NOMO-1 (cell line): ENCODE data around the gene TLE4.
A peak's percentile ranks its signal among the peaks of the same experiment; 100 is the strongest.

Source experiments
- DNase-seq, 2 experiments: peaks; one replicate each; lab custom pipeline; 2025; ENCODE audit not compliant: unreplicated experiment in 2 of 2; lab: John Stamatoyannopoulos, UW

TLE4 gene

DNA sequence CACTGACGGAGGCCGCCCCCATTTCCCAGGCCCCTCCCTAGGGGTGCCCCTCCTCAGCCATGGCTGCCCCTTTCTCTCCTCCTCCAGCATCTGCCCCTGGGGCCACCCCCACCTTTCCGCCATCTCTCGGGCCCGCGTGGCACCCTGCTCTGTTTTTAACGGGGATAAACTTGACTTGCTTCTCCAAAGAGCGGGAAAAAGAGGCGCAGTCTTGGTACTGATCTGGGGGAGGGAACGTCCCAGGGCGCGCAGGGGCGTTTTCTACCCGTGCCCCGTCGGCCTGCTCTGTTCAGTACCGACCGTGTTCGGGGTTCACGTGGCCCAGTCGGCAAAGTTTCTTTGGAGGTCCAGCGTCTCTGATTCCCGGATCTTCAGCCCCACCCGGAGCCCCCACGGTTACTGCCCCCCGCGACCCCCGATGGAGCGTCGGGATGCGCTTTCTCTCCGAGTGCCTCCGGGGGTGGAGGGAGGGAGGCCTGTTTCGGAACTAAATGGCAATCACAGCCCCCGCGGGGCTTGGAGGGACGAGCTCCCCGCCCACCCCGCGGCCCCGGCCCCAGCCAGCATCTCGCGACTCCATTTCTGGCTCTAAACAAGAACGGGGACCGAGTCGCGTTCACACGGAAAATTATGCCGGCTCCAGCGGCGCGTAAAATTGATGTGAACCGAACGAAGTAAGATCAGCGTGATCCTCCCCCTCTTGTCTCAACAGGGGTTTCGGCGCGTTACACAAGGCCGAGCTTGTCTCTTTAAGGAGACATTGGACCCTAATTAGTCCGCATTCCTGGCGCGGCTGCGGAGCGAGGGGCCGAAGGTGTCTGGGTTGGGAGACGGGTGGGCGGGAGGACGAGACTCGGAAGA is 1.1 kb upstream of the TLE4 start:
- no peak for DNase-seq

DNA sequence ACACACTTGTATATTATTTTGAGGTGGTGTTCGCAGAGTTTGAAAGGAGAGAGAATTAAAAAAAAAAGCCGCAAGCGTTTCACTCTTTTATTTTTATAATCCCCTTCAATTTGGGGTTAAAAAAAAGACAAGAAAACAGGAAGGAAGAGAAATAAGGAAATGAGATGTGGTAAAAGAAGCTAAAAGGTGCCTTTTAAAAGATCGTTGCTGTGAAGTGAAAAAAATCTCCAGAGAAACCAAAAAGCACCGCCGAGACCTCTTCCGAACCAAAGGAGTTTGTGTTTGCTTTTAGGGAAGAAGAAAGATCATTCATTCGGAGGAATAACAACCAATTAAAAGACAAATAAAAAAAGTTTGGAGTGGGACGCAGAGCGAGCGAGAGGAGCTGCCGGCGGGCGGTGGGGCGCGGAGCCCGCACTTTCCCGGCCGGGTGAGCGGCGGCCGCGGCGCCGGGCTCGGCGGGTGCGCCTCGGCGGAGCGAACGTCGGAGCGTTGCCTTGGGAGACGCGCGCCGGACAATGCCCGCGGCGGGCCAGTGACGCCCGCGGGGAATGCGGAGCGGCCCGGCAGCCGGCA is 355 bp downstream of the TLE4 start:
- peak in 1 of 2 experiments; percentile 74 for DNase-seq

DNA sequence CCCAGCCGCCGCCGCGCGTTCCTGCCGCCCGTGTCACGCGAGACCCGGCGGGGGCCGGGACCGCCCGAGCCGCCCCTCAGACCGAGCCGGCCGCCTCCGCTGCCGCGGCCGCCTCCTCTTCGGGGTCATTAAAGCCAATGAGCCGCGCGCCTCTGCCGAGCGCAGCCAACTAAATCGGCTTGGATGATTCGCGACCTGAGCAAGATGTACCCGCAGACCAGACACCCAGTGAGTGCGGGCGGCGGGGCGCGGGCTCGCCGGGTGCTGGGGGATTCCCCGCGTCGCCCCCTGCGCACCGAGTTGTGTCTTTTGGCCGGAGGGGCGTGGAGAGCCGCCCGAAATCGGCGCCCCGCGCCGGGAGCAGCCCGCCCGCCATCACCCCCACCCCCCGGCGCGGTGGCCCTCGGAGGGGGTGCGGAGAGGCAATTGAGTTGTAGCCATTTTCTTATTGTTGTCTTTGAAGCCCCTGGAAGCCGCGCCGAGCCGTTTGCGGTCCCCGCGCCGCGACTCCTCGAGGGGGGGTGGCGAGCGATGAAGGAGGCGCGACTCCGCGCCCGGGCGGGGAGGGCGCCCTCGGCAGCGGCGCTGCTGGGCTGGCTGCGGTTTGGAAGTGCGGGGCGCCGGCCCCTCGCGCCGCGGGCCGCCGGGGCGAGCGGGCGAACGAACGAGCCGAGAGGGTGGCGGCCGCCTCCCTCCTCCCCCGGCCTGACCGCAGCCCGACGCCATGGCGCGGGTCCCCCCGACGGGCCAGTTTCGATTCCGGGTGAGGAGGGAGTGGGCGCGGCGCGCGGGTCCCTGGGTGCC is 1.0 kb downstream of the TLE4 start:
- DNase-seq: no peak

DNA sequence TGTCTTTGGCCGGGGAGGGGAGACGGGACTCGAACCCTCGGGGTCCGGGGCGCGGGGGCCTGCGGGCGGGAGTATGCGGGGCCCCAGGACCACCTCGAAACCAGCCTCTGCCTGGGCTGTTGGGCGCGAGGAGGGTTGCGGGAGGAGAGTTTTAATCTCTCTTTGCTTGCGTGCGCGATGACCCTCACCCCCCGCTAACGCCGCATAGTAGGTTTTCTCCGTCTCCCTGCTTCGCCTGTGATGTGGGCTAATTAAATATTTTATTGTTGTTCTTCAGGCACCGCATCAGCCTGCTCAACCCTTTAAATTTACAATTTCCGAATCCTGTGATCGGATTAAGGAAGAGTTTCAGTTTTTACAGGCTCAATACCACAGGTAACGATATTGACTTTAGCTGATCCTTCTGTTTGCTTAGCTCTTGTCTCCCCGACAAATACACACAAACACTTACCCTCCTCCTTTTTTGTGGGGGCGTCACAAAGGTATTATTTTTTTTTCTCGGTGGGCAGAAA is 1.7 kb downstream of the TLE4 start:
- DNase-seq: no peak

DNA sequence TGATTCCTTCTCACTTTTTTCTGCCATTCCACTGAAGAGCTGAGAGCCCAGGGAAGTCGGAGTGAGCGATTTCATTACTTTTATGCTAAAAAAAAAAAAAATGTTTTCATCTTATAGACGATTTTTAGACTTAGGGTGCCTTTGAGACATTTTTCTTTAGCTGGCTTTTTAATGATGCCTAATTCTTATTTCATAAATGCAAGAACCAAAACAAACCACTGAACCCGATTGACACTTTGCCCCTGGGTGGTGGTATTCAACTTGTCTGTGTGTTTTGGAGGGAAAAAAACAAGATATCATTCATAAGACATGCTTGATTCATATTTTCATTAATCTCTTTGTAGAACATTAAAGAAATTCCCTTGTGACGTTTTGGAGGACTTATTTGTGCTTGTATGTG is 2.4 kb downstream of the TLE4 start:
- no peak for DNase-seq

DNA sequence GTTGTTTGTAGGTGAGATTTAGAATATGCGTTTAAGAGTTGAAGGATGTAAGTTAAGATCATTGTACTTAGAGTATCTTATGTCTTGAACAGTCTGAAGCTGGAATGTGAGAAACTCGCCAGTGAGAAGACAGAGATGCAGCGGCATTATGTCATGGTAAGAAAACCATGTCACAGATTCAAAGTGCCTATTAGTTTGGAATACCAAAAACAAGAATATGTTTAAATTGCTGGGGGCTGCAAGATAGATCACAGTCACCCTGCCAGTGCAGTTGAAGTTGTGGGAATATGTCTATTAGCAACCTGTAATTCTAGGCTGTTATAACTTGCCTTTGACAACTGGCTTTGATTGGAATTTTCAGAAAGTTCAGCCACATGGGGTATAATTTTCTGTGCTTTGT is 3.0 kb downstream of the TLE4 start:
- DNase-seq: no peak

DNA sequence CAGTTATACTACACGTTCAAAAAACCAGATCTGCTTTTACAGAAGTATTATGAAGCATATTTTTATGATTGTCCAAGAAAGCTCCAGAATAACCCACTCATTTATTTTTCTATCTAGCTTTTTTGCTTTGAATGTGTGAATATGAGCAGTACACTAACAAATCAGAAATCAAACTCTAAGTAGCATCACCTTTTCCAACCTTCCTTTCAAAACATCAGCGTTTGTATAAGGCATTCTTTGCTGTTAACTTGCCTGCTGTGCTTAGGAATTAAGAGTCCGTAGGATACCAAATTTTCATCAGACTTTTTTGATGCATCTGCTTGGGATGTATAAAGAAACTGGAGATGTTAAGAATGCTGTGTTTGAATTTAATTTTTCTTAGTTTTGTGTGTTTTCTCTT is 3.8 kb downstream of the TLE4 start:
- no peak for DNase-seq

DNA sequence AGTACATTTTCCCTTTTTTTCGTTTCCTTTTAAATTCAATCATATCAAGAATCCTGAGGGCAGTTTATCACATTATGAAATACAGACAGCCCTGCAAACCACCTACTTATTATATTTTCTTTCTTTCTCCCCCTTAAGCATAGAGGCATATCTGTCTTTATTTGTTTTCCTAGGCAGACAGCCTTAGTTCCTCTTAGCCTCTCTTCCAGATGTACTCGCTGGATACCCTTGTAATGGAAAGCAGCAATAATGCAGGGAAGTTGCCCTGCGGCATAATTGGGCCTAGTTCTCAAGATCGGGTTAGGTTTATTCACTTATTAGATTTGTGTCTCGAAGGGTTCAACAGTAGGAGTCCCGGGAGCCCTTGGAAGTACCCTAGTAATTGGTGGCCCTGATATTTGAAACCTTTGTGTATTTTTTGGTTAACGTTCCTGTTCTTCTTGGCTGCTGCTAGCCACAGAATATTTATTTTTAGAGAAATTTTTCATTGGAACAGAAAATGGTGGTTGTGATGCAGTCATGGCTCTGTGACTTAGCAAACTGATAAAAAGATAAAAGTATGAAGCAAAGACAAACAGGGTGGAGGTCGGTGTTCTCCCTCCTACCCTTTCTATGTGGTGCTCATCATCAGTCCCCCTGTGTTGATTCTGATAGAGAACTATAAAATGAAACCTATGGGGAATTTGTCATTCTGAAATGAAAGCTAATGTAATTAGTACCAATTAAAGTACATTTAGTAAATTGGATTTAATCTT is 6.4 kb downstream of the TLE4 start:
- no peak for DNase-seq

DNA sequence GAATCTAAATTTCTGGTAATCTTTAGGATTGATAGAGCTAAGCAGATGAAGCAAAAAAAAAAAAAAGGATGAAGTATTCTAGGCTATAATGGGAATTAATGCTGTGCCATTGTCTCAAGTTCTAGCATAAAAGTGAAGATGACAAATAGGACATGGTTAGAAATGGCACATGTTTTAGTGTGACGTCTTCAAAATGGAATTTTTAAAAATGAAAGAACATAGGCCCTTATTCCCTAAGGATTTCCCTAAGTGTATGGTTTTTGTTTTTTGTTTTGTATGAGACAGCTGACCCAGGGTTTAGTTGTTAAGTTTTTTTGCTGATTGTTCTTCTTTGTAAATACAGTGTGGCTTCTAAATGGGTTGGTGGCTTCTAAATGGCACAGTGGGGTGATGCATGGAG is 7.1 kb downstream of the TLE4 start:
- DNase-seq: no peak

DNA sequence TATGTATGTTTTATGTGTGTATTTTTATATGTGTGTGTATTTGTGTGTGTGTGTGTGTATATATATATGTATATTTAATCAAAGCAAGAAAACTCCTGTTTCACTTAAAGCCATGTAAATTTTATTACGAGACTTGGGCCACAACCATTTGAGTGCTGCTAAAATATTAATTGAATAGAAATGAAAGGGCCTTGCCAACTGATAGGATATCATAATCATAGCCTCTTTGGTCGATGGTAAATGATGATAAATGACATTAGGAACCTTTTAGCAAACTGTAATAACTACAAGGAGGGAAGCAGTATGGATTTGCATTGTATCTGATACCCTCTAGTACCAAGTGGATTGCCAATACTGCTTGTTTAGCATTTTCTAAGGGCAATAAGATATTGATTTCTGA is 7.9 kb downstream of the TLE4 start:
- DNase-seq: no peak

DNA sequence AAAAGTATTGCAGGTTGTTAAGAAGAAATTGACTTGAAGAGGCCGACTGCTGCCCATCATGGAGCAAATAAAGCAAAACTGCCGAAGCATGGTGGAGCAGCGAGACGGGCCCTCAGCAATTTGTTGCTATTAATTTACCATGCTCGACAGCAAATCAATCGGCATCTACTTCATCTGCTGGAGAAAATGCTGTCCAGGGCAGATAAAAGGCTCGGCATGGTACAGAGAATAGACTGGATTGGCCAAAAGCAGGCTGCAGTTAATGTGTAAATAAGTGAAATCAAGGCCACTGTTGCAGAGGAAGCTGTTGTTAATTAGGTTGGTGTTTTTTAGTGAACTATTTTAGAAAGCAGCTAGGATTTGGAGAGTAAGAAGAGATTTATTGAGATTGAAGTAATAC is 8.3 kb downstream of the TLE4 start:
- DNase-seq: no peak

DNA sequence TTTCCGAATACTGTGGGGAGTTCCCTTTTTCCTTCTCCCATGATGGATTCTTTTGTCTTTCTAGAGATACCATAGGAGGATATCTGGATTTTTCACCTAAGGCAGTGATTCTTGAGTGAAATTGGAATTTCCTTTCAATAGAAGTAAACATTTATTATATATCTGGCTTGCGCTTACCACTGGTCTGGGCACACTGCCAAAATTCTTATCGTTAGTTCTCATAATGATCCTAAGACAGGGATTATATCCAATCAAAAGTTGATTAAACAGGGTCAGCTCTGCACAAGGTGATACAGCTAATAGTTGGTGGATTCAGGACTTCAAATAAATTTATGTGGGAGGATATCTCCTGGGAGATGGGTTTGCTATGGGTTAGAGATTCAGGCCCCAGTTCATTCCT is 9.6 kb downstream of the TLE4 start:
- DNase-seq: no peak

DNA sequence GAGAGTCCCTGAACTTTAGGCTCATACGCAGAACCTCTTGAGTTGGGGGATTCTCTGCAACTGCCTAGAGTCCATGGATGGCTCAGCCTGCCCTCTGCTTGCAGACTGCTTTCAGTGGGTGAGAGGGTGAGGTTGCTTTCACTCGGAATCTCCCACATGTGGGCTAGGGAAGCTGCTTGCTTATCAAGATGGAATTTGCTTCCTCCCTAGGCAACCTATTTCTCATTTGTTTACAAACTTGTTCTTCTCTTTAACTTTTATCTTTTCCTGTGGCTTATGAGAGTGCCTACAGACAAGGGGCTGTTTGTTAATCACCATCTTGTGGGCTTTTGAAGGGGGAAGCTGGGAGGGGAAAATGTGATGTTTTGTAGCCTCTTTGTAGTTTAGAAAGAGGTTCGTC is 10.0 kb downstream of the TLE4 start:
- DNase-seq: no peak

DNA sequence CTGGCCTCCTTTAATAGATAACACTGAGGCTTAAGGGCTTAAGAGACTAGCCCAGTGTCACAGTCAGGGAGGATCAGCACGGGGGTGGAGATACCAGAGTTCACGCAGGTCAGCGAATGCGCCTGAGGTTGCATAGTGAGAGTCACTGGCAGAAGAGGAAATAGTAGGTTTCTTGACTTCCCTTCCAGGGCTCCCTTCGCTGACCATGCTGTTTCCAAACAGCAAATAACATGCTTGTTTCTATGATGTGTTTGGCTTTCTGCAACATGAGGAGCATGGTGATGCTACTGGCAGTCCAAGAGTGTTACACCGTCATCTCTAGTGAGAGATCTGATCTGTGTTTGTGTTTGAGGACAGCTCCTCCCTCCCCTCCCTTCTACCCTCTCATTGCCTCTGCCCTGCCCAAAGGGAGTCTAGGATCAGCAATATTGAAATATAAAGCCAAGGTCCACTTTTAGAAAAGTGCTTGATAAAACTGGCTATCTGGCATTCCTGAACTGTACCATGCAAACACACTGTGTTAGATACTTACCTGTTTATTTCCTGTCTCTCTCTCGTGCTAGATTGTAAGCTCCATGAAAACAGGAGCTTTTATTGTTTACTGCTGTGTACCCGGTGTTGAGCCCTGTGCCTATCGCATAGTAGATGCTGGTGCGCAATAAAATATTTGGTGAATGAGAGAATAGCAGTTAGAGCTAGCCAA is 12.3 kb downstream of the TLE4 start:
- peak; percentile 50 to 75 for DNase-seq

DNA sequence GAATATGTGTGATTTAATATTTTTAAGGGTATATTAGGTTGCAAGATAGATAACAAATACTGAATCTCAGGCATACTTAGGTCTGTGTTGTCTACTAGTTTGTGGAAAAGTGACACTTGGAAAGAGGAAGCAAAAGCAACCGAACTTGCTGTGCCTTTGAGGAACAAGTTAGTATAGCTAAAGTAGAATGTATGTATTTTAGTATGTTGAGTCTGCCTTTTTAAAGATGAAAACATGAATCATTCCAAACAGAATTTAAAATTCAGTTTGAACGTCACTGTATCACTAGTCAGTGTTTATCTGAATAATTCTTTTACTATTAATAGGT is 12.9 kb downstream of the TLE4 start:
- peak in 1 of 2 experiments; percentile 68 for DNase-seq

DNA sequence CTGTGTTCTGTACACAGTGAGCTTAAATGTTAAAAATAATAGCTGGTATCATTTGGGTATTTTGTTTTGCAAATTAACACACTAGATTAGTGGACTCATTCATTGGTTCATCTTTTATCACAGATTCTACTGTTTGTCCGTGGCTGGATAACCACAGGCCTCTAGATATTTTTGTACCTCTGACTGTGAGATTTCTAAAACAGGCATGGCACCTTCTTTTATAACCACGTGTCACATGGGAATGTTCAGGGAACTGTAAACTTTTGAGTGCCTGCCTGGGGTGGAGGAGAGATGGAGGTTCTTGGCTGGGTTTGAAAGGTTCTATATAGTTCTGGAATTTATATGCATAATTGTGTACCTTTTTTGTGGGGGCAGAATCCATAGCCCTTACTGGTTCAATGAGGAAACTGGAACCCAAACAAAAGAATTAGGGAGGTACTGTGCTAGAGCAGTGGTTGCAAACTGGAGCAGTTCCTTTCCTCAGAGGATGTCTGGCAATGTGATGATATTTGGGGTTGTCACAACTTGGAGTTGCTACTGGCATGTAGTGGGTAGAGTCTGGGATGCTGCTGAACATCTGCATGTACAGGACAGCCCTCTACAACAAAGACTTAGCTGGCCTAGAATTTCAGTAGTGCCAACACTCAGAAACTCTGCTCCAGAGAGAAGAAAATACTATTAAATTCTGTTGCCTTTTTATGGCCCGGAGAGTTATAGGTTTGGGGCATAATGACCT is 16.9 kb downstream of the TLE4 start:
- DNase-seq: no peak

DNA sequence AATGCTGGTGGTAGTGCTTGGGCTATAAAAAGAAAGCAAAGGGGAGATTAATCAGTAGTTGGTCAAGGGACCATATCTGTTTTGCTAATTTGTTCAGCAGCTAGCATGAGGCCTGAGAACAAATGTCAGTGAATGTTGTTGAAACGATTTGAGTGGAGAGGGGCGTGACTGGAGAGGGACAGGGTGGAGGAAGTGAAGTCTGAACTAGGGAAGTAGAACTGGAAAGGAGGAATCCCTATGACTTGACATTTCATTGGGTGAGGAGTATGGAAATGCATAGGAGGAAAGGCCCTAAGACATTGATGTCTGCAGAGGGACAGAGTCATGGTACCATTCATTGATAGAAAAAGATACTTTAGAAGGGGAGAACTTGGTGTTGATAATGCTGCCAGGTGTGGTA is 19.7 kb downstream of the TLE4 start:
- DNase-seq: no peak

DNA sequence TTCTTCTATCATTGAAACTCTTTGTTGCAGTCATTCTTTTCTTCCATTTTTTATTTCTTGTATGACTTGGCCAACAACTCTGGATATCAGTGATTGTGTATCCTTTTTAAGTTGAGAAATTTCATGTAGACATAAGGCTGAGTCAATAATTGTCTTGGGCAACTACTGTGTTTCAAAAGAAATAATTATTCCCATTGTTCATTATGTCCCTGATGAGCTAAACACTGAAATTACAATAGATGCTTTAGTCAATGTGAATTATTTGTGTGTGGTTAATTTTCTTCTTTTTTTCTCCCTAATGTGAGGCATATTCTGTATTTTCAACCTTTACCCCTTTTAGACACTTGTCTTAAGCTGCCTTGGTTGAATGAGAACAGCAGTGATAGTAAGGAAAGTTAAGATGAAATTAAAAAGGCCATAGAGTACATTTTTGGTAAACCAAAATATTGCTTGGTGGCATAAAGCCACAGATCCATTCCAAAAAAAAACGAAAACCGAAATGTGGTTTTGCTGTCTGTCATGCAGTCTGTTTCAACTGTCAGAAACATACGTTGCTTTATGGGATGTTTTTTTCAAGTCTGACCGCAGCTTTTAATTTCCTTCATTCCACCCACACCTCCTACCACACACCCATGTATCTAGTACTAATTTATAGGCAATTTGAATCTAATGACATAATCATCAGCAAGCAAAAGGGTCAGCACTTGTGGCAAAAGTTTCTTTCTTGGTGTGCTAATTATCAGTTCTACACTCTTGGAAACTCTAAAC is 21.1 kb downstream of the TLE4 start:
- DNase-seq: peak in 1 of 2 experiments; percentile 48
